GM19240 (cell line): Measurements from ENCODE around the gene EDDM13.
"Not testable (repeated sequence)": the region's sequence is repeated elsewhere in the genome, so short reads cannot be mapped to it uniquely, and the experiment has no call there.

Experiments
- DNase-seq: peaks from one replicate; pipeline ENCODE4 v3.0.0; 2011; ENCODE audit warnings: low spot score; ENCODE audit not compliant: insufficient read length

Gene EDDM13

GRCh38 chr19:56321254-56321988, 48.9 kb downstream of the EDDM13 start:
- no peak for DNase-seq

- no peak for DNase-seq
These were observed 49.5 kb downstream of the EDDM13 start for GRCh38 chr19:56321989-56322440.

DNA sequence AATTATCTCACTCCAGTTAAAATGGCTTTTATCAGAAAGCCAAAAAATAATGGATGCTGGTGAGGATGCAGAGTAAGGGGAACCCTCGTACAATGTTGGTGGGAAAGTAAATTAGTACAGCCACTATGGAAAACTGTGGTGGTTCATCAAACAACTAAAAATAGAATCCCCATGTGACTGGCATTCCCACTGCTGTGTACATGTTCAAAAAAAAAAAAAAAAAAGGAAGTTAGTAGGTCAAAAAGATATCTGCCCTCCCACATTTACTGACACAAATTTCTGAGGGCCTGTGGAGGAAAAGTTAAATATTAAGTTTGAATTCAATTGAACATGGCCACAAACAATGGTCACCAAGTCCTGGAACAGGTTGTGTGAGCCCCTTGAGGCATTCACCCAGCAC, 51.9 kb downstream of the EDDM13 start:
- no peak for DNase-seq

DNA sequence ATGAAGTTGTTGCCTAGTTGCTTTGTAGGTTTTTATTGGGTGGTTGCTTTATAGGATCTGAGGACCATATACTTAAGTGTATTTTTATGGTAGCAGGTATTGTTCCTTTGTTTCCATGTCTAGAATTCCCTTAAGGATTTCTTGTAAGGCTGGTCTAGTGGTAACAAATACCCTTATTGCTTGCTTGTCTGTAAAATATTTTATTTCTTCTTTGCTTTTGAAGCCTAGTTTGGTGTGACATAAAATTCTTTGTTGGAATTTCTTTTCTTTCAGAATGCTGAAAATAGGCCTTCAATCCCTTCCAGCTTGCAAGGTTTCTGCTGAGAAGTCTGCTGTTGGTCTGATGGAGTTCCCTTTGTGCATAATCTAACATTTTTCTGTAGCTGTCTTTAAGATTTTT, 60.1 kb downstream of the EDDM13 start:
- DNase-seq, result no peak

- DNase-seq, result peak; percentile 18
These were observed 61.0 kb downstream of the EDDM13 start for GRCh38 chr19:56333506-56333905.

- DNase-seq, result not testable (repeated sequence)
These were observed 62.8 kb downstream of the EDDM13 start for GRCh38 chr19:56335371-56335770.

GRCh38 chr19:56337077-56337476, 64.5 kb downstream of the EDDM13 start:
- not testable (repeated sequence) for DNase-seq

DNA sequence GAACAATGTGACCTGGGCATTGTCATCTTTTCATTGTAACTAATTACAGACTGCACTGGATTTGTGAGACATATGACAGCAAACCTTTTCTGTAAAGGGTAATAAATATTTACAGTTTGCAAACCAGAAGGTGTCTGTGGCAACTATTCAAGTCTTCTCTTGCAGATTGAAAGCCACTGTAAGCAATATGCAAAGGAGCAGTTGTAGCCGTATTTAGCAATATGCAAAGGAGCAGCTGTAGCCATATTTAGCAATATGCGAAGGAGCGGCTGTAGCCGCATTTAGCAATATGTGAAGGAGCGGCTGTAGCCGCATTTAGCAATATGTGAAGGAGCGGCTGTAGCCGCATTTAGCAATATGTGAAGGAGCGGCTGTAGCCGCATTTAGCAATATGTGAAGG, 66.5 kb downstream of the EDDM13 start:
- DNase-seq, result not testable (repeated sequence)

DNA sequence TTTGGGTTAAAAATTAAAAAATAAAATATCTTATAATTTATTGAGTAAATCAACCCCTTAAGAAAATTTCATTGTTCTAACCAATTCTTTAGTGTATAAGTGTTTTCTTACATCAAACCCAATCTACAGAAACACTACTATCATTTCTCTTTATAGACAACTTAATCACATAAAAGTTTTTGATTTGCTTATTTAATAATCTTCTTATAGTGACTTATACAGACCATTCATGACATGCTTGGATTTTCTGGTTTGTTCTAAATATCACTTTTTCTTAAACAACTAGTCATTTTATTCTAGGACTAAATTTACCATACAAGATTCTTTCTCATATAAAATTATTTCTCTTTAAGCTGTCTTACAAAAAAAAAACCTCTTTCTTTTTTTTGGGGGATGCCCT, 69.4 kb downstream of the EDDM13 start:
- no peak for DNase-seq

GRCh38 chr19:56347163-56347778, 74.7 kb downstream of the EDDM13 start:
- no peak for DNase-seq

DNA sequence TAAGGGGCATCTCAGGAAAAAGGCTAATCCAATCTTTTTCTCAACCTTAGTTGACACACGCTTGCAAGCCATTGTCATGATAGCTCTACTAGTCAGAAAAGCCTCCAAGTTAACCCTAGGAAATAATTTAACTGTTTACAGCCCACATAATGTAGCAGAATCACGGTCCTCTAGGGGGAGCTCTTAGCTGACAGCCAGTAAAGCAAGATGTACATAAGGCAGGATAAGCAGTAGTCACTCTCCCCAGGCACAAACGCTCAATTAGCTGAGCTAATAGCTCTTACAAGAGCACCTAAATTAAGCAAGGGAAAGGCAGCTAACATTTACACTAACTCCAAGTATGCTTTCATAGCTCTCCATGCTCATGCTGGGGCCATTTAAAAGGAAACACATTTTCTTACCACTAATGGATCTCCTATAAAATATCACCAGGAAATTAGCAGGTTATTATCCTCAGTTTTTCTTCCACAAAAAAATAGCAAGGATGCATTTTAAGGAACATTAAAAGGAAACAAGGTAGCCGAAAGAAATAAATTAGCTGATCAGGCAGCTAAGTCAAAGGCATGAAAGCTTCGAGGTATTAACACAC, 75.8 kb downstream of the EDDM13 start:
- DNase-seq, result no peak

DNA sequence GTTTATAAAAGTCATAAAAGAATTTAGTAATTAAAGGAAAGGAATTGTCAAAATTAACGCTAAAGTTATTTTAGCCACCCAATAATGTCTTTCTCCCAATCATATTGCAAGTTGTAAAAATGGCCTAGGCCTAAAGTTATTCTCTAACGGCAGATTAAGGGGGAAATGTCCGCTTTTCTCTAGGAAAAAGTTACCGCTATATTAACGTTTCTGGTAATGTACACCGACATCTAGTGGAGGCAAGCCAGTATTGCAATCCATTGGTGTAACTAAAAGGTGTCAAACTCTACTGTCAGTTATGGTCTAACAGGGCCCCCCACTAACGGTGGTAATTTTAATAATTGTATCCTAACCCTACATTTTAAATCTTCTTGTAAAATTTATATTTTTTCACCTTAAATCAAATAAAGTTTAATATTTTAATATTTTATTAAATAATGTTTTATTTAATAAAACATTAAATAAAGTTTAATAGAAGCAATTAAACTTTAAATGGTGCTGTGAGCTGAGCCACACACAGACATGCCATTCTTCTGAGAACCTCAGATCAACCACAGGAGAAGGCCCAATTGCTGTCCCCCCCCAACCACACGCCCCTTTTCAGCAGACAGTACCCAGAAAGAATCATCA, 78.0 kb downstream of the EDDM13 start:
- DNase-seq, result no peak

DNA sequence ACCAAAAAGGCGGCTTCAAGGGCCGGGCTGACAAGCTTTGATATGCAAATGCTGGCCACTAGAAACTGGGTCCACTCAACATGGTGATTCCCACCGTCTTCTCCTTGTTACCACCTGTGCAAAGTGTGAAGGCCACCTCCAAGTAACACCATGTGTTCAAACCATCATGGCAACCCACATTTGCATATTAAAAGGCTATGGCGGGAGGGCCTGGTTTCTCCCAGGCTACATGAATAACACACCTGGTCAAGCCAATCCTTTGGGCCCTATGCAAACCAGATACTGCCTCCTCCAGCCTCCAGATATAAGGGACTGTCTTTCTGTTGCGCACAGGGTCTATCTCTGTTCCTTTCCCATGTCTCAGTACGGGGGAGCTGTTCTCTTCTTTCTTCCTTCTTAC, 78.7 kb downstream of the EDDM13 start:
- DNase-seq, result no peak

GRCh38 chr19:56355517-56355916, 83.0 kb downstream of the EDDM13 start:
- no peak for DNase-seq

DNA sequence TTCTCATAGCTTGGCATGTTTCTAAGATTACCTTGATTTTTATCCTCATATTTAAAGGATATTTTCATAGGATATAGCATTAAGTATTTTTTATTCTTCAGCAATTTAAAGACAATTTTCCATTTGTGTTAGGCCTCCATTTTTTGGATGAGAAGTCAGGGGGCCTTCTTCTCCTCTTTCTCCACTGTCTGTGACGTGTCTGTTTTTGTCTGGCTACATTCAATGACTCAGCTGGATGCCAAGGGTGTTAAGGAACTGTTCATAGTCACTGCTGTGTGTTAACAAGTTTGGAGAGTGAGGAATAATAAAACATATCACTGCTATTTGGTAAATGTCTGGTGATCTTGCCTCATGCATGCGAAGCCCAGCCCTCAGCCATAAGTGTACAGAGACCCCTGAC, 84.4 kb downstream of the EDDM13 start:
- DNase-seq, result no peak
